HepG2 (cell line): ENCODE measurements around the gene IL11RA. TPM values are rescaled to one million over a fixed set of nuclear protein-coding genes. Genes with fewer than 3 reads are reported as not detected.

Source experiments
- ATAC-seq: fragments of 200-7000 bp; cut with Tn5 transposase; 3 replicates; pipeline ENCODE4 v1.9.1; 2020; ENCODE audit warnings: mild to moderate bottlenecking, moderate library complexity
- BruUV-seq: library from RNA; stranded (reverse); fragments of 400-500 nt; replicated peaks from 2 replicates; lab custom pipeline; 2021; lab: Mats Ljungman, UMichigan
- CTCF ChIA-PET: fragments of 300-600 bp; formaldehyde crosslinking; extraction: SDS; loops from one replicate; lab custom pipeline; 2021; ENCODE audit warnings: low total read pairs, inconsistent platforms, low intra/inter-chr PET ratio; lab: Yijun Ruan, JAX
- POLR2A ChIA-PET: fragments of 350-600 bp; sonication (Branson Sonifier 250); formaldehyde crosslinking; loops from one replicate; lab custom pipeline; 2020; ENCODE audit warnings: antibody characterized with exemption, inconsistent platforms; lab: Yijun Ruan, JAX
- DNase-seq: peaks from one replicate; pipeline ENCODE4 v3.0.0-alpha.2; 2015; ENCODE audit warnings: low spot score
- FAIRE-seq: peaks from 3 replicates; lab custom pipeline; 2011; peaks lifted over from hg19 to GRCh38; lab: Jason Lieb, UNC
- H2AFZ ChIP-seq: one replicate; pipeline ENCODE4 v1.6.1; 2011; ENCODE audit warnings: low read length, inconsistent platforms
- H3K27ac ChIP-seq: fragments of 300-600 bp; 3 replicates; pipeline ENCODE4 v1.8.0; 2011; ENCODE audit warnings: mixed run types, mild to moderate bottlenecking, mixed read lengths, low read length, inconsistent platforms; ENCODE audit not compliant: insufficient read depth; ENCODE audit errors: extremely low read length
- H3K27me3 ChIP-seq, 2 experiments: fragments of 200-600 bp in 1 of 2; 2 replicates in 1 of 2; 3 replicates in 1 of 2; pipeline versions ENCODE4 v1.6.0 to v1.8.0; 2011; ENCODE audit warnings: low read length in 2 of 2, mild to moderate bottlenecking in 2 of 2, moderate library complexity in 2 of 2, inconsistent platforms in 1 of 2; ENCODE audit not compliant: insufficient read depth in 2 of 2, control insufficient read depth in 1 of 2
- H3K36me3 ChIP-seq, 2 experiments: fragments of 200-600 bp in 1 of 2; replicated peaks in 1 of 2; 2 replicates in 1 of 2; 3 replicates in 1 of 2; pipeline versions ENCODE4 v1.5.1 to v1.8.0; 2011; ENCODE audit warnings: low read length in 2 of 2, inconsistent platforms in 1 of 2; ENCODE audit not compliant: insufficient read depth in 2 of 2, control insufficient read depth in 1 of 2
- H3K4me1 ChIP-seq: 2 replicates; pipeline ENCODE4 v1.5.1; 2012; ENCODE audit warnings: low read length, inconsistent platforms; ENCODE audit not compliant: insufficient read depth
- H3K4me2 ChIP-seq: 2 replicates; pipeline ENCODE4 v1.6.0; 2011; ENCODE audit warnings: low read depth, low read length, inconsistent platforms
- H3K4me3 ChIP-seq, 3 experiments: fragments of 200-600 bp in 1 of 3; sonication (generic), shearing (Covaris generic) in 1 of 3; replicated peaks in 1 of 3; 2 replicates each; pipeline ENCODE4 v1.5.1; 2011 to 2016; ENCODE audit warnings: low read length in 3 of 3, inconsistent platforms in 2 of 3, low read depth in 2 of 3, mild to moderate bottlenecking in 2 of 3, control low read depth in 1 of 3, mixed read lengths in 1 of 3; ENCODE audit not compliant: insufficient read depth in 1 of 3
- H3K79me2 ChIP-seq: one replicate; pipeline ENCODE4 v1.6.1; 2011; ENCODE audit warnings: low read length, inconsistent platforms; ENCODE audit not compliant: insufficient read depth
- H3K9ac ChIP-seq: 2 replicates; pipeline ENCODE4 v1.6.0; 2011; ENCODE audit warnings: mild to moderate bottlenecking, low read depth, low read length, inconsistent platforms; ENCODE audit not compliant: insufficient read depth
- H3K9me3 ChIP-seq: 2 replicates; pipeline ENCODE4 v1.5.1; 2012; ENCODE audit warnings: mild to moderate bottlenecking, low read length
- H4K20me1 ChIP-seq: 2 replicates; pipeline ENCODE4 v1.6.0; 2011; ENCODE audit warnings: inconsistent platforms, mild to moderate bottlenecking, low read length, moderate library complexity; ENCODE audit not compliant: insufficient read depth
- CBFB ChIP-seq: sonication (generic); formaldehyde crosslinking; IDR thresholded peaks from 2 replicates; pipeline ENCODE4 v1.4.0; 2020; ENCODE audit warnings: missing genetic modification reagents
- DNMT1 ChIP-seq: sonication (generic); formaldehyde crosslinking; IDR thresholded peaks from 2 replicates; pipeline ENCODE4 v1.5.1; 2020; ENCODE audit warnings: mild to moderate bottlenecking, missing genetic modification reagents
- MAFK ChIP-seq, 2 experiments: IDR thresholded peaks in 1 of 2; conservative IDR thresholded peaks in 1 of 2; 2 replicates each; pipeline ENCODE4 v1.6.1; 2011; ENCODE audit warnings: improper control_type of control experiment in 2 of 2, low read length in 2 of 2
- SP5 ChIP-seq: IDR thresholded peaks from 2 replicates; pipeline ENCODE4 v1.6.1; 2016; ENCODE audit warnings: low read depth, borderline replicate concordance
- SRSF4 ChIP-seq: fragments of 200-400 bp; formaldehyde crosslinking; IDR thresholded peaks from one replicate; pipeline ENCODE4 v1.6.1; 2018; ENCODE audit warnings: mild to moderate bottlenecking, low read depth, low read length, moderate library complexity; ENCODE audit not compliant: poor library complexity, severe bottlenecking
- ZNF564 ChIP-seq: sonication (generic); formaldehyde crosslinking; IDR thresholded peaks from 2 replicates; pipeline ENCODE4 v1.8.1; 2023; ENCODE audit warnings: mild to moderate bottlenecking, missing genetic modification reagents
- WGBS: methylation state at CpG from one replicate; pipeline ENCODE4 v1.1.6; 2017; ENCODE audit warnings: low lambda C conversion rate; 5-methylcytosine and 5-hydroxymethylcytosine counted together
- in situ Hi-C: cut with HindIII; loops from 2 replicates; pipeline ENCODE4 v1.10.0; 2017; ENCODE audit warnings: low pct_unique_long_range_greater_than_20kb; ENCODE audit not compliant: extremely low pct_ligation_motif_present
- intact Hi-C: fragments of 100-400 bp; cut with micrococcal nuclease; formaldehyde crosslinking; loops from one replicate; pipeline ENCODE4 v1.10.0; 2022; ENCODE audit not compliant: unreplicated experiment
- polyA plus RNA-seq, 8 experiments: library from polyadenylated mRNA; depleted of rRNA in 3 of 8; stranded (reverse) in 7 of 8; unstranded in 1 of 8; fragments of >200 nt; fragmentation: Illumina TruSeq in 4 of 8; extraction: Trizol in 4 of 8; gene quantifications; 2 replicates each; pipeline versions ENCODE4 v1.2.1 to v1.2.3, GENCODE V29; 2011 to 2016; ENCODE audit warnings: low read depth in 4 of 8, missing spikeins in 1 of 8, mixed read lengths in 1 of 8; ENCODE audit not compliant: insufficient read depth in 1 of 8
- total RNA-seq, 5 experiments: library from RNA; depleted of rRNA; stranded (reverse); fragments of >200 nt; fragmentation: Illumina TruSeq; extraction: Trizol; gene quantifications; 2 replicates each; pipeline ENCODE4 v1.2.3, GENCODE V29; 2016; ENCODE audit warnings: low read depth in 1 of 5
- TF ChIP-seq, protein P1 (sequence below): sonication (generic); formaldehyde crosslinking; IDR thresholded peaks from 2 replicates; pipeline ENCODE4 v1.8.0; 2022; ENCODE audit warnings: mild to moderate bottlenecking, missing genetic modification reagents; ENCODE audit not compliant: insufficient replicate concordance
- TF ChIP-seq, protein P2 (sequence below): sonication (generic); formaldehyde crosslinking; IDR thresholded peaks from 2 replicates; pipeline ENCODE4 v1.4.0; 2020; ENCODE audit warnings: missing genetic modification reagents; ENCODE audit errors: not compliant biosample characterization

IL11RA gene
- total and polyA plus RNA-seq, 2 of the 13 experiments (the other 11 are each of a cell fraction or from before 2014, with no cell fraction given), result 2.0 to 4.2 TPM

DNA sequence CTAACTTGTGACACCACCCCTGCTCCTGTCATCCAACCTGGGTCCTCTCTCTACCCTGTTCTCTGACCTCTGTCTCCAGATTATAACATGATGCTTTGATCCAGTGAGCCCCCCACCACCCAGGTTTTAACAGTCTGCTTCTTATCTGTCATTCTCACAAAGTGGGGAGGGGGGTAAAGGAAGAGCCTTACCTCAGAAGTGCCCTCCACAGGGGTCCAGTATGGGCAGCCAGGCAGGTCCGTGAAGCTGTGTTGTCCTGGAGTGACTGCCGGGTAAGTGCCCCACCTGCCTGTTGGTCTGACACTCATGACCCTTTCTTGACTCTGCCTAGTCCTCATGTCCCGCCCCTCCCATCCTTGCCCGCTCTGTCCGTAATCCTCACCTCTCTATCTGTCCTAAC, 3.4 kb downstream of the IL11RA start:
- Histone ChIP-seq H3K9me3 (no peaks in the 10 kb centered on the region), H3K4me3 (no peak overlapping the region), H3K9ac (no peak overlapping the region), H3K4me2 (no peak overlapping the region), H3K4me1 (peaks cover 36% of the 10 kb centered on the region), H3K36me3 (no peaks in the 10 kb centered on the region), H3K79me2 (no peaks in the 10 kb centered on the region), H4K20me1 (no peaks in the 10 kb centered on the region), H3K27ac (no peak overlapping the region), H2AFZ (no peak overlapping the region), H3K27me3 (no peaks in the 10 kb centered on the region; a peak in 3 of 5 replicates)
- DNase-seq (no peak), ATAC-seq (no peak), FAIRE-seq (no peak)
- ChIA-PET POLR2A (interaction anchor here (2.3 kb wide), 1 partner anchor 10 kb away, joined by 14 read pairs; the partner anchor contains the start of gene GALT), CTCF (no interaction called here)
- in situ Hi-C loops, result no loop called here
- BruUV-seq, result no TSS peak
- 19% methylated on average over 5 of the region's 5 CpGs for WGBS
- intact Hi-C loops, result no loop called here
- TF ChIP-seq SP5 (CRISPR knock-in tag) (no peak), DNMT1 (CRISPR knock-in tag) (no peak)

DNA sequence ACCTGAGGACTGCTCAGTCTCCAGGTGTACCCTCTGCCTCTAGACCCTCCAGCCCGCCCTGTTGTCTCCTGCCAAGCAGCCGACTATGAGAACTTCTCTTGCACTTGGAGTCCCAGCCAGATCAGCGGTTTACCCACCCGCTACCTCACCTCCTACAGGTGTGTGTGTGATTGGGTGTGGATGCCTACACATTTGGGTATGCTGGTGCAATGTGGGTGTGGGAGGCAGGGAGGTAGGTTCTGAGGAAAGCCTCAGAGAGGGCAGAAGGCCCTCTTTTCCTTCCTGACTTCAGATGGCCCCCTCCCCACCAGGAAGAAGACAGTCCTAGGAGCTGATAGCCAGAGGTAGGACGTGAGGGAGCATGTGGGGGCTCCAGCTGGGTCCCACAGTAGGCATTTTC, 5.0 kb downstream of the IL11RA start:
- H3K9ac ChIP-seq, result no peak overlapping the region
- no peak overlapping the region for H3K4me2 ChIP-seq
- BruUV-seq, result no TSS peak
- DNase-seq (no peak), ATAC-seq (no peak), FAIRE-seq (no peak)
- CTCF ChIA-PET, result no interaction called here
- in situ Hi-C loops, result no loop called here
- POLR2A ChIA-PET, result interaction anchor here (1.0 to 2.3 kb wide), 3 partner anchors 8 to 11 kb away, joined by 3 to 14 read pairs (median 5); partner anchors contain the start of gene GALT
- no peaks in the 10 kb centered on the region; a peak in 3 of 5 replicates for H3K27me3 ChIP-seq
- no peak overlapping the region for H2AFZ ChIP-seq
- 57% methylated on average over 4 of the region's 5 CpGs for WGBS
- no peaks in the 10 kb centered on the region for H3K79me2 ChIP-seq
- no peaks in the 10 kb centered on the region for H4K20me1 ChIP-seq
- H3K9me3 ChIP-seq, result no peaks in the 10 kb centered on the region
- peaks cover 23% of the 10 kb centered on the region for H3K4me1 ChIP-seq
- intact Hi-C loops, result no loop called here
- H3K4me3 ChIP-seq, result no peak overlapping the region
- TF ChIP-seq, protein P1, sequence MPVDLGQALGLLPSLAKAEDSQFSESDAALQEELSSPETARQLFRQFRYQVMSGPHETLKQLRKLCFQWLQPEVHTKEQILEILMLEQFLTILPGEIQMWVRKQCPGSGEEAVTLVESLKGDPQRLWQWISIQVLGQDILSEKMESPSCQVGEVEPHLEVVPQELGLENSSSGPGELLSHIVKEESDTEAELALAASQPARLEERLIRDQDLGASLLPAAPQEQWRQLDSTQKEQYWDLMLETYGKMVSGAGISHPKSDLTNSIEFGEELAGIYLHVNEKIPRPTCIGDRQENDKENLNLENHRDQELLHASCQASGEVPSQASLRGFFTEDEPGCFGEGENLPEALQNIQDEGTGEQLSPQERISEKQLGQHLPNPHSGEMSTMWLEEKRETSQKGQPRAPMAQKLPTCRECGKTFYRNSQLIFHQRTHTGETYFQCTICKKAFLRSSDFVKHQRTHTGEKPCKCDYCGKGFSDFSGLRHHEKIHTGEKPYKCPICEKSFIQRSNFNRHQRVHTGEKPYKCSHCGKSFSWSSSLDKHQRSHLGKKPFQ (CRISPR knock-in tag), result no peak
- no peak for TF ChIP-seq MAFK (conservative IDR thresholded peaks at IDR 0.05 in 1 of 2, IDR thresholded peaks at IDR 0.05 in 1 of 2; ENCODE audit: low read length in 2 of 2)
- TF ChIP-seq, protein P2, sequence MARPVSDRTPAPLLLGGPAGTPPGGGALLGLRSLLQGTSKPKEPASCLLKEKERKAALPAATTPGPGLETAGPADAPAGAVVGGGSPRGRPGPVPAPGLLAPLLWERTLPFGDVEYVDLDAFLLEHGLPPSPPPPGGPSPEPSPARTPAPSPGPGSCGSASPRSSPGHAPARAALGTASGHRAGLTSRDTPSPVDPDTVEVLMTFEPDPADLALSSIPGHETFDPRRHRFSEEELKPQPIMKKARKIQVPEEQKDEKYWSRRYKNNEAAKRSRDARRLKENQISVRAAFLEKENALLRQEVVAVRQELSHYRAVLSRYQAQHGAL (CRISPR knock-in tag), result no peak
- no peak for TF ChIP-seq CBFB (CRISPR knock-in tag)
- TF ChIP-seq SRSF4, result no peak
- no peak for TF ChIP-seq ZNF564 (CRISPR knock-in tag)
- no peaks in the 10 kb centered on the region for H3K36me3 ChIP-seq
- H3K27ac ChIP-seq, result no peak overlapping the region
